Astrocyte of the cerebellum (primary cell): ENCODE results near the gene PYDC1.

ENCODE experiments used
- DNase-seq: peaks from one replicate; pipeline ENCODE4 v3.0.0-alpha.2; 2011; ENCODE audit warnings: low read depth
- H3K4me3 ChIP-seq: 2 replicates; pipeline ENCODE4 v1.5.1; 2011; ENCODE audit warnings: mild to moderate bottlenecking, low read depth, low read length, moderate library complexity
- CTCF ChIP-seq: IDR thresholded peaks from 2 replicates; pipeline ENCODE4 v1.5.1; 2012; ENCODE audit warnings: low read length, low read depth, moderate library complexity, mild to moderate bottlenecking; ENCODE audit errors: missing control alignments
- in situ Hi-C: cut with HindIII; loops from 2 replicates; pipeline ENCODE4 v1.10.0; 2017; ENCODE audit warnings: low sequenced_read_pairs

Gene PYDC1

GRCh38 chr16:31189412-31189778 lies 27.5 kb downstream of the PYDC1 start:
- no peak for DNase-seq
- in situ Hi-C loops = no loop called here
- no peak overlapping the region for H3K4me3 ChIP-seq
- TF ChIP-seq CTCF = no peak

- in situ Hi-C loops = no loop called here
- no peak overlapping the region for H3K4me3 ChIP-seq
- no peak for TF ChIP-seq CTCF
- no peak for DNase-seq
These were observed 28.2 kb downstream of the PYDC1 start for GRCh38 chr16:31188450-31189411.

GRCh38 chr16:31187808-31188189 lies 29.1 kb downstream of the PYDC1 start:
- DNase-seq = no peak
- TF ChIP-seq CTCF = no peak
- in situ Hi-C loops = no loop called here
- no peak overlapping the region for H3K4me3 ChIP-seq

GRCh38 chr16:31186930-31187807 lies 29.8 kb downstream of the PYDC1 start:
- in situ Hi-C loops = no loop called here
- H3K4me3 ChIP-seq = no peak overlapping the region
- DNase-seq = no peak
- TF ChIP-seq CTCF = no peak

- no peak for TF ChIP-seq CTCF
- H3K4me3 ChIP-seq = no peak overlapping the region
- in situ Hi-C loops = no loop called here
- DNase-seq = no peak
These were observed 30.8 kb downstream of the PYDC1 start for GRCh38 chr16:31186176-31186575.

GRCh38 chr16:31185339-31185738 lies 31.6 kb downstream of the PYDC1 start:
- no peak for DNase-seq
- no peak for TF ChIP-seq CTCF
- in situ Hi-C loops = no loop called here
- H3K4me3 ChIP-seq = no peak overlapping the region
